Smooth muscle cell of the brain vasculature (primary cell): ENCODE measurements around the gene KLKB1.
"Not testable (repeated sequence)": the region's sequence is repeated elsewhere in the genome, so short reads cannot be mapped to it uniquely, and the experiment has no call there.

ENCODE experiments used
- DNase-seq: peaks from one replicate; pipeline ENCODE4 v3.0.0-alpha.2; 2012; ENCODE audit warnings: low read depth, low spot score

The KLKB1 gene

DNA sequence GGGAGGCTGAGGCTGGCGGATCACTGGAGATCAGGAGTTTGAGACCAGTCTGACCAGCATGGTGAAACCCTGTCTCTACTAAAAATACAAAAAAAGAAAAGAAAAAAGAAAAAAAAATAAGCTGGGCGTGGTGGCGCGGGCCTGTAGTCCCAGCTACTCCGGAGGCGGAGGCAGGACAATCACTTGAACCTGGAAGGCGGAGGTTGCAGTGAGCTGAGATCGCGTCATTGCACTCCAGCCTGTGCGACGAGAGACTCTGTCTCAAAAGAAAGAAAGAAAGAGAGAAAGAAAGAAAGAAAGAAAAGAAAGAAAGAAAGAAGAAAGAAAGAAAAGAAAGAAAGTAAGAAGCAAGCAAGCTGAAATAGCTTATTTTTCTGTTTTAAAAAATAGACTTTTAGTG lies 37.9 kb downstream of the KLKB1 start:
- DNase-seq: not testable (repeated sequence)

DNA sequence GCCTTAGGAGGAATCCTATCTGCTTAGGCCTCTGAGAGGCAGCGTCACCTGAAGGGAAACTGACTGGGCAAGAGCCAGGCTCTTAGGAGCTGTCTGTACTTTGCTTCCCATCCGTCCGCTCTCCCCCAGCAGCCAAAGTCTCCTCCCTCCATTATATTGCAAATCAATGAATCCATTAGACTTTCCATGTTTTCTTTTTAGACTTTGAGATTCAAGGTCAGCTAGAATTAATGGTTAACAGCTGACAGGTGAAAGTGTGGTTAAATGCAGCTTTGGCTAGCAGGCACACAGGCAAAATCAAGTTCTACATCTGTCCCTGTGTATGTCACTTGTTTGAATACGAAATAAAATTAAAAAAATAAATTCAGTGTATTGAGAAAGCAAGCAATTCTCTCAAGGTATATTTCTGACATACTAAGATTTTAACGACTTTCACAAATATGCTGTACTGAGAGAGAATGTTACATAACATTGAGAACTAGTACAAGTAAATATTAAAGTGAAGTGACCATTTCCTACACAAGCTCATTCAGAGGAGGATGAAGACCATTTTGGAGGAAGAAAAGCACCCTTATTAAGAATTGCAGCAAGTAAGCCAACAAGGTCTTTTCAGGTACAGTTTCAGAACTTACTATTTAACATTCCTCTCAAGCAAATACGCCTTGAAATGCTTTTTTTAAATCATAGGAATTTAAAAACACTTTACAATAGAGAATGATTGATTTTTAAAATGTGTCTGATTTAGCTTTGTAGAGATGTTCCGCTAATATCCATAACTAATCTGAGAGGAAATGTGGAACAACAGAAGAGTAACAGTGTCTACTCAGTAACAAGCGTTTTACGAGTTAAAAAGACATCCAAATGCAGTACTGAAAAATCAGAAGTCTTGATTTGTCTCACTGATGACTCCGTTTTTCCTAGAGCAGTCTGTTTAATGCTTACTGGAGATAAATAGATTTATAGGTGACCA lies 38.7 kb downstream of the KLKB1 start, which contains the start of gene F11:
F11 (plus strand) TSS at position 507 of the 970 bp plus-strand sequence. CDS start 948 bp downstream, outside the sequence.
- DNase-seq: no peak

DNA sequence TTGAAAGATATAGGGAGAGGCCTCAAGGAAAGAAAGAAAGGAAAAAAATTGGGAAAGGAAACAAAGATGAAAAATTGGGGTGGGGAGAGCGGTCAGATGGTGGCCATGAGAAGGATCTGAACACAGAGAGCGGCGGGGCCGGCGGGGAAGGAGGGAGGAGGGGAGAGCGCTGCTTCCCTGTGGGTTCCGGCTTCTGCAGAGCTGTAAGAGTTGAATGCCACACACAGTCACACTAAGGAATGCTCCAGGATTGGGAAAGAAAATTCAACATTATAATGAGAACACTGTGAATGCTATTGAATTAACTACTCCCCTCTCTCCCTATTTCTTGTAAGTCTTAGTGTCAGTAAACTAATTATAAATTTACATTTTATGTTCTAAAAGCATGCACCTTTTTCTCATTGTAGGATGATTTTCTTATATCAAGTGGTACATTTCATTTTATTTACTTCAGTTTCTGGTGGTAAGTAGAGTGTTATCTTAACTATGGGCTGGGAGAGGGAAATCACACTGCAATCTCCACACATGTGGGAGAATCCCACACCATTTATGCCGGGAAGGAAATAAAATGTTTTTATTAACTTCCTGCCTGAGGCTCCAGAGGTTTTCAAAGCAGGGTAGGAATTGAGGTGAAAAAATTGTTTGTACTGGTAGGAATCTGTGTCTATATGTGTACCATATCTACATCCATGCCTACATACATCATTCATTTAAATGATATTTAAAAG lies 39.6 kb downstream of the KLKB1 start:
- no peak for DNase-seq

DNA sequence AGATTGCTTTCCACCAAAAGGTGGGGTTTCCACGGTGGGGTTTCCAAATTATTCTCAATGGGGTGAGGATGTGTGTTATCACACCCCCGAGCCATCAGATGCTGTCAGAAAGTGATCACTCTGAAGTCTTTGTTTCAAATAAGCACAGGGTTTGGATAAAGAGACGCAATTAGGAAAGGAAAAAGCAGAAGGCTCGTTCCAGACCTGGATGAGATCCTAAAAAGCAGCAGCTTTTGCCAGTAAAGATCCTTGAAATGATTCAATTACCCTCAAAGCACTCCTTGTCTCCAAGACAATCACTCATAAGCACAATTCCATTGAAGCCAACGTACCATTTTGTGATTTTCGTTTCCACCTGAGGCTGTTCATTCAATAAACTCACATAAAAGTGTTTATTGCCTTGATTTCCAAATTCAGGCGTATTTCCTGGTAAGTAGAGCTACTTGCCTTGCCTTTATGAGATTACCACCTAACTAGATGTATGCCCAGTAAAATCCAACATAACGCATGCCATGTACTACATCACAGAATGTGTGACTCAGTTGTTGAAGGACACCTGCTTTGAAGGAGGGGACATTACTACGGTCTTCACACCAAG lies 43.9 kb downstream of the KLKB1 start:
- DNase-seq: no peak

DNA sequence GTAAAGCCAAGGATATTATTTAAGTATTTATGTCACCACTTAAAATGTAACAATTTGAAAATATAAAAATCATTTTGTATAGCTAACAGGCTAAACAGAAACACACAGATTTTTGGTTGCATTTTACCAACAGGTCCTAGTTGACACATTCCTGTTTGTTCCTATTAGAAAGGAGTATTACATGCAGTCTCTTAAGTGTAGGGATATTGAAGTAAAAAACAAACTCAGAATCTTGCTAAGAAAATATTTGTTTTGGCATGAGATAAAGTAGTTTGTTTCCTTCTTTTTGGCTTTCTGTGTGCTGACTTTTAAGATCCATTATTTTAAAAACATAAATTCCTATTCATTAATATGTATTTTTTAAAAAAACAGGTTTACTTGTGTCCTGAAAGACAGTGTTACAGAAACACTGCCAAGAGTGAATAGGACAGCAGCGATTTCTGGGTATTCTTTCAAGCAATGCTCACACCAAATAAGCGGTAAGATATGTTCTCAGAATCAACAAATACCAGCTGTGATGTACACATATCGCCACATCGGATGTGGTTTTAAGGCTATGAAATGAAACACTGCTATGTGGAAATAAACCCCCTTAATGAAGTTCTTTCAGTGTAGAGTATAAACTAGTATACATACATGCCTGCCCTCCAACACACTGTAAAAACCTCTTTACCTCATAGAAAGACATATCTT lies 45.5 kb downstream of the KLKB1 start:
- DNase-seq: no peak

DNA sequence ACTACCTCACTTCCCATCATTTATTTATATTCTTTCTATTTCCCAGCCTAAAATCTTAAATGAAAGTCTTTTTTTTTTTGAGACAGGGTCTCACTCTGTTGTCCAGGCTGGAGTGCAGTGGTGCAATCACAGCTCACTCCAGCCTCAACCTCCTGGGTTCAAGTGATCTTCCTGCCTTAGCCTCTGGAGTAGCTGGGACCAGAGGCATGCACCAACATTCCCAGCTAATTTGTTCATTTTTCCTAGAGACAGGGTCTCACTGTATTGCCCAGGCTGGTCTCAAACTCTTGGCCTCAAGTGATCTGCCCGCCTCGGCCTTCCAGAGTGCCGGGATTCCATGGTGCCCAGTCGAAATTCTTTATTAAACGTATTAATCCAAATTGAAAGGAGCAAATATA lies 46.1 kb downstream of the KLKB1 start:
- not testable (repeated sequence) for DNase-seq

DNA sequence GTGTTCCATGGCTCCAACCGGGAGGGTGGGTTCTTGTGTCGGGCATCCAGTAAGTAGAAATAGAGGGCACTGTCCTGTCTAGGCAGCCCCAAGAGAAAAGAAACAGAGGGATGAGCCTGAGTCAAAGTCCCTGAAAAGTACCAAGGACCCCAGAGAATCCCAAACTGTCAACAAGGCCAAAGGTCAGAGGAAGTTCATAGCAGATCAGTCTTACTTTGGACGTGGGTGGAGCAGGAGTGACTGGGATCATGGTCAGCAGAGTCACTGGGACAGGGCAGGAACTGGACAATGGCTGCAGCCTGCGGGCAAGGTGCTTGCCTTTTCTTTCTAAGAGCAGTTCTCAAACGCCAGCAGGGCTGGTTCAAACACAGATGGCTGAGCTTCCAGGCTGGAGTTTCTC lies 56.0 kb downstream of the KLKB1 start:
- DNase-seq: no peak

DNA sequence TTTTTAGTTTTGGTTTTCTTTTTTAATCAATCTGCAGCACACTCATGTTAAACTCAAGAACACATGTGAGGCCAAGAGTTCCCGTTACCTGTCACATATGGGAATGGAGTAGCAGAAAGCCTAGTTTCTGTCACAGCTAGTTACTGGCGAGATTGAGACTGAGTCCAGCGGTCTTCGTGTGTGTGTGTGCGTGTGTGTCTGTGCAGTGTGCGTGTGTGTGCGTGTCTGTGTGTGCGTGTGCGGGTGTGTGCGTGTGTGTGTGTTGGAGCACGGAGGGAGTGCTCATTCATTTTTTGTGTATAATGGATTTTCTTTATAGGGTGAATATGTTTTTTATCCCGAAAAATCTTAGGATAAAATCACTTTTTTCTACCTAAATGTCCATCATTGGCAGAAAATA lies 57.8 kb downstream of the KLKB1 start:
- DNase-seq: no peak

DNA sequence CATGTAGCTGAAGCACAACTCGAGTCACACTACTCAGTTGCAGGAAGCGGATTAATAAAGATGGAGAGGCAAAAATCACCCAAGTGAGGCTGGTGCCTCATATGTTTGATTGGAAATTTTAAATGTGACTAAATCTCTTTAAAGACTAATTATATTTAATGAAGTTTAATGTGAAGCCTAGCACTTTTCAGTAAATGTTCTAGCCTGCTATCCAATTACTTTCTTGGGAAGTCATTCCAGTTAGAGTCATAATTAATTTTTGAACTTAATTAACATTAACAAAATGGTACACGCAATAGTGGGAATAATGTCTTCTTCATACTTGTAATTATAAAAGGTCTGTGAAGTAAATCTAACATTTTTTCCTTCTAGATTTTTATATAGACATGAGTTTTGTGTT lies 59.3 kb downstream of the KLKB1 start:
- DNase-seq: no peak

DNA sequence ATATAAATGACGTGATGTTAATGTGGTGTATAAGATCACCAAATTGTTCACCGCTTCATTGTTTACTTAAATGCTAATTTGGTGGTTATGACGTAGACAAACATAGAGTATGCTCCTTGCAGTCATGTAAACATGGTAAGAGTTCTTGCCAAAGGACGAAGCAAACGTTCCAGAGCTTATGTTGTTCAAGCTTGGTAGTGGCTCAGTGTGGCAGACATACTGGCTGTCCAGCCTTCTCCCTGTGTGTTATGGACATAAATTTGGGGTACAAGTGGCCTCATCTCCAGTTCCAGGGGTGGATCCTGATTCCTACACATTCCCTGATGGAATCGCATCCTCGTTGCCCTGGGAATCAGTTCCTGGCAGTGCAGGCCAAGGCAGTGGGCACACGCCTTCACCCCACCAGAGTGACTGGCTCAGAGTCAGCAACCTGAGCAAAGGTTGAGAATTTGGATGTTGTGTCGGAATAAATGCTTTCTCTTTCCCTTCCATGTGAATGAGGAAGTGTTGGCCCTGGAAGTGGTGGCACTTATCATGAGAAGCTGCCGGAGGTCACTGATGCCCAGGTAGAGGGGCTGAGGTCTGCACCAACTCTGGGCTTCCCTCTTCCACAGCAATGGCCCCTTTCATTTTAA lies 64.1 kb downstream of the KLKB1 start:
- no peak for DNase-seq

DNA sequence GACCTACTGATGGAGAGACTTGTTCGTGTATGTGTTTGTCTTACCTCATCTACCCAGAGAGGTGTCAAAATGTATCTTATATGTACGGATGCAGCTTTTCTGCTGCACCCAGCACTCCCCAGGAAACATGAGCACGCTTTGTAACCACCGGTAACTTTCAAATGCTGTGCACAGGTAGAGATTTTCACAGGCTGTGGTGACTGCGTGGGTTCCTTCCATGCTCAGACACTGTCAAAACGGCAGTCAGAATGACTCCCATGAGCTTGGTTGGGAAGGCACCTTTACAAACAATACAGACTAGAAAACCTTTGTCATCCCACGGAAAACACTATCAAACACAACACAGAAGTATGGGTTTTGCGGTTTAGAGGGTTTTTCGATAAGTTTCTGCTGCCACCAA lies 66.9 kb downstream of the KLKB1 start:
- DNase-seq: no peak

DNA sequence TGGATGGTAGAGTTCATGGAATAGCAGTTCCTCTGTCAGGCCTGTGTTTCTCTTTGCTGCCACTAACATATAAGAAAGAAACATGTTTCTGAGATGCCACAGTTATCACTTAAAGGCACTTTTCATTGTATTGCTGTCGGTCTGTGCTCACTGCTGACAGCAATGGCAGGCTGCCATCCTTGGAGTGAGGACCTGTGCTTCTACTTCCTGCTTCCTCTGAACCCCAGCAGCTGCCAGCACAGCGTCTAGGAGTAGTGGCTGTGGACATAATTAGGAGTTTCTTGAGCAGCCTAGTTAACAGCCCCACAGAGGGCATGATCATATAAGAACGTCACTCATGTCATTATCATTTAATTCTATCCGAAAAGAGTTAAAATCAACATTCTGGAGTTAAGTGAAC lies 69.2 kb downstream of the KLKB1 start:
- DNase-seq: no peak

DNA sequence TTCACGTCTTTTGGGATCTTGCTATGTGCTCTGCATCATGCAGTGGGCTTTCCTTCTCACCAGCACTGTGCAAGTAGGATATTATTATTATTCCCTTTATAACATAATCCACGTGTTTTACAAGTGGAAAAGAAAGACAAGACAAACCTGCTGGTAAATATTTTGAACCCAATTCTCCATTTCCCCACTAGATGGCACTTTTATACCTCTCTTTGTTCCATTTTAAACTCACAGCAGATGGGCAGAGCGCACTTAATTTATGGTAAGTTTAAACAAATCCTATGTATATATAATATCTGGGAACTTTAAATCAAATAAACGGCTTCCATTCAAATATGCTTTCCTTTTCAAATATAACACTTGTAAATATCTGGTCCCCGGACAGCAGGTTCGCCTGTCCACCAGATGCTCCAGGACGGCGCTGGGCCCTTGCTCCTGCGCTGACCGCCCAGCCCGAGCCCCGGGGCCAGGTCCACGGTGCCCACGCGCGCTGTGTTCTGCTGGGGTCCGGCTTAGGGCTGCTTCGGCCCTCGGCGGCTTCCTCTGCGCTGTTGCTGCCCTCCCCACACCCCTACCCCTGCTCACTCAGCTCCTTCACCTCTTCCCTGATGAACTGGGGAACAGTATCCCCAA lies 69.8 kb downstream of the KLKB1 start:
- peak; percentile 35 for DNase-seq

DNA sequence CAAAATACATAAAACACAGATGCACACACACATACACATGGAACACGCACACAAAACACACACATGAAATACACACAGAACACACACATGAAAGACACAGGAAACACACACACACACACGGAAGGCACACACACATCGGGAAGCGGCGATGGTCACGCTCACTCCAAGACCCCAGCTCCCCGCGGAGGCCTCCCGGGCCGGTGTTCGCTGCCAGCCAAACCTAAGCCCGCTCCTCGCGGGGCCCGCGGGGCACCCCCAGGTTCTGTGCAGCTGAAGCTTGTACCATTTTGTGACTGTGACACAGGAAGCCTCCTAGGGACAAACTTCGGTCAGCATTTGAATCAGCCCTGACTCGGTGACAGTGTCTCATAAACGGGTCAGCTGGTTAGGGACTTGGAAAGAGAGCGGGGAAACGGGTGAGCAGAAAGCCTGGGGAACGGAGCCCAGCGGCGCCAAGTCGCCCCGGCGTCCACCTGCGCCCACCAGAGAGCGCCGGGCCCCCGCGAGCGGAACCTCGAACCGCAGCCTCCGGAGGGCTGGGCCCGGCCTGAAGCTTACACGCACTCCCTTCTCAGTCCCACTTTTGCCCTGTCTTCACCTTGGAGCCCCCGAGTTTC lies 70.8 kb downstream of the KLKB1 start:
- no peak for DNase-seq

DNA sequence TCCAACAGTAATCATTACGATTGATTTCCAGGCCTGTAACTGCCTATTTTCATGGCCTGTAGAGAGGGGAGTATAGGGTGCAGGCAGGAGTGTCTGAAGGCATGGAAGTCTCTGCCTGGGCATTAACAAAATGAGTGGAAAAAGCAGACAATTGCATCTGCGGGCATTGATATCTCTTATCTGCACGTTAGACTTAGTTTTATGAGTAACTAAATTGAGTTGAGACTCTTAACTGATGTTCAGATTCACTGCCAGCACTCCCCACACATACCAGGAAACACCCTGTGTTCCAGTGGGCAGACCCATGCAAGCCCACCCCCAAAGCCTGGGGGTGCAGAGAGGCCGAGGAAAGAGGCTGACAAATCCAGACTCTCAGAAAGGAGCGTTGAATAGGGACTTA lies 72.0 kb downstream of the KLKB1 start:
- DNase-seq: no peak

DNA sequence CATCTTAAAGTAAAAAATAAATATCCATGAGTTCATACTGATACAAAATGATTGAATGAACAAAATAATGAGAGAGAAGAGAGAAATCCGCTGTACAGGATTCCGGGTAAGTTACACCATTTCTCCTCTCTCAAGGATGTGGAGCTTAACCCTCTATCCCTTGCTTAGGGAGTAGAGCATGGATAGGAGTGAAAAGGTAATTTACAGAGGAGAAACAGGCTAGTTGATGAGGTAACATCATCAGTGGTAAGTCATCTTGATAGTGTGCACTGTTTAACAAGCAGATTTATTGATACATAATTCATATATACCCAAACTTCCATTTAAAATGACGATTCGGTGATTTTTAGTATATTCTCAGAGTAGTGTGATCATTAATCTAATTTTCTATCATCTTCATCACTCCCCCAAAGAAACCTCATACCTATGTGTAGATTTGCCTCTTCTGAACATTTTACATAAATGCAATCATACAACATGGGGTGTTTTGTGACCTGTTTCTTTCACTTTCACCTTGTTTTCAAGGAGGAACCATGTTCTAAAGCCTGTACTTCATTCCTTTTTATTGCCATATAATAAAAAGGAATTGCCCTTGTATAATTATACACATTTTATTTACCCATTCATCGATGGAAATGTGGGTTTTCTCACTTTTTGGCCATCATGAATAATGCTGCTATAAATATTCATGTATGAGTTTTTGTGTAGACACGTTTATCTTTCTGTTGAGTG lies 73.5 kb downstream of the KLKB1 start:
- DNase-seq: no peak

DNA sequence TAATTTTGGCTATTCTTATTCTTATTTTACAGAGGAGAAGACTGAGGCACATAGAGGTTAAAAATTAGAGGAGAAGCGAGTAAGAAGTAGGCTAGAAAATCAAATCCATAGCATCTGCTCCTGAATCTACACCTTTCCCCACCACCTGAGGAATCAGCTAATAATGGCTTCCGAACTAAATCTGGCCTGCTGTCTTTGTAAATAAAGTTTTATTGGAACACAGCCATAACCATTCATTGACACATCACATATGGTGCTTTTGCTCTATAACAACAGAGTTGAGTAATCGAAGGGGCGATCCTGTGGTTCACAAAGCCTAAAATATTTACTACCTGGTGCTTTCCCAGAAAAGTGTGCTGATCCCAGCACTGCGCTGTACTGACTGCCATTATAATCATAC lies 76.9 kb downstream of the KLKB1 start:
- DNase-seq: no peak

DNA sequence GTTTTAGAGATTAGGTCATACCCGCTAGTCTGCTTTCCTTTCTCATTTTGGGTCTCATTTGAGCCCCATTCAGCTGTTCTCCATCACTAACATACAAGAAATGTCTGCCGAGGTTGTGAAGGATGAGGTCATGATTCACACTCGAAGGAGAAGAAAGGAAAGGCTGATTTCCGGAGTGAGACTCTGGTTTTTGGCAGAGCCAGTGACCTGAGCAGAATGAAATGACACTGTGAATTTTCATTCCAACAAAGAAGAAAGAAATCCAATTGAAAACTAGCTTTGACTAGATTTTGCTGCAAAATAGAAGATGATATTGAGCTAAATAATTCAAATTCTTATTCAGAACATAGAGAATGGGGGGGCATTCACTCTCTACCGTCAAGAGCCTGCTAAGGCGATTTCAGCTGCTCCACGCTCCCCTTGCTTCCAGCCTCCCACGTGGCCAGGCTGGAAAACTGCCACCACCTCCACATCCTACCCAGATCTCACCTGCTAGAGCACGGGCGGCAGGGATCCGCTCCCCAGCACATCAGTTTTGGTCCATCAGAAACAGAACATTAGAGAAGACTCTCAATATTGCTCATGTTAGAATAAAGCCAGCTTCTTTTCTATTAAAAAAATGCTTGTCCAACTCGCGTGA lies 77.7 kb downstream of the KLKB1 start:
- no peak for DNase-seq

DNA sequence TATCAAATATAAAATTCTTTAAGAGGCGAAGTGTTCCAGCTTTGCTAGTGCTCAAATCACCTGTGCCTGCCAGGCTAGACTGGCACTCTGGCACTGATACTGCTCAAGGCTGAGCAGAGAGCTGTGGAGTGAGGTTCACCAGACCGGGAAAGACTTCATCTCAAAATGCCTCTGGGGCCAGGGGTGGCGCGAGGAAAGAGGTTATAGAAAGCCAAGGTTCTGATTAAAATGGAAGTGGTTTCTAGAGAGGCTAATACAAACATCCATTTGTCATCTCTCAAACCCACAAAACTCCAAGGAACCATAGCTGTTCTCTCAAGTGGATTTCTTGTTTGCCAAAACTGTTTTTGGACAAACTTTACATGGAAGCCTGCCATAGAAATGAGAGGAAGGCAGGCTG lies 80.2 kb downstream of the KLKB1 start:
- no peak for DNase-seq
